Germinal center (tissue), 1 donor: ENCODE results near the gene LRRN1.

Source experiments
- DNase-seq: peaks from one replicate; pipeline ENCODE4 v3.0.0; 2012; ENCODE audit warnings: mixed read lengths, low spot score

The LRRN1 gene

GRCh38 chr3:3799173-3800079, at the start of gene LRRN1:
Gene LRRN1 (plus strand): TSS chr3:3799431. CDS start chr3:3844642, 45,211 bp downstream.
- DNase-seq = peak; percentile 66

GRCh38 chr3:3753416-3753815, 45.8 kb upstream of the LRRN1 start:
- no peak for DNase-seq

- DNase-seq = no peak
These were observed 33.6 kb upstream of the LRRN1 start for GRCh38 chr3:3765661-3766060.

- DNase-seq = no peak
These were observed 33.1 kb upstream of the LRRN1 start for GRCh38 chr3:3766140-3766539.

- DNase-seq = no peak
These were observed 28.1 kb upstream of the LRRN1 start for GRCh38 chr3:3771094-3771493.

- no peak for DNase-seq
These were observed 27.7 kb upstream of the LRRN1 start for GRCh38 chr3:3771567-3771966.

- no peak for DNase-seq
These were observed 26.9 kb upstream of the LRRN1 start for GRCh38 chr3:3772338-3772737.

- DNase-seq = no peak
These were observed 26.3 kb upstream of the LRRN1 start for GRCh38 chr3:3772920-3773319.

GRCh38 chr3:3776607-3777006, 22.6 kb upstream of the LRRN1 start:
- no peak for DNase-seq

GRCh38 chr3:3778216-3778615, 21.0 kb upstream of the LRRN1 start:
- no peak for DNase-seq

- DNase-seq = no peak
These were observed 20.5 kb upstream of the LRRN1 start for GRCh38 chr3:3778641-3779270.

- no peak for DNase-seq
These were observed 16.8 kb upstream of the LRRN1 start for GRCh38 chr3:3782457-3782856.

- no peak for DNase-seq
These were observed 16.0 kb upstream of the LRRN1 start for GRCh38 chr3:3783210-3783609.

- no peak for DNase-seq
These were observed 15.5 kb upstream of the LRRN1 start for GRCh38 chr3:3783696-3784095.

- no peak for DNase-seq
These were observed 6.8 kb upstream of the LRRN1 start for GRCh38 chr3:3792391-3792790.

GRCh38 chr3:3798631-3799113, 559 bp upstream of the LRRN1 start:
- peak; percentile 16 for DNase-seq

- DNase-seq = no peak
These were observed 837 bp downstream of the LRRN1 start for GRCh38 chr3:3800080-3800455.

- no peak for DNase-seq
These were observed 1.7 kb downstream of the LRRN1 start for GRCh38 chr3:3800685-3801493.

GRCh38 chr3:3801494-3801841, 2.2 kb downstream of the LRRN1 start:
- DNase-seq = no peak

GRCh38 chr3:3802046-3802445, 2.8 kb downstream of the LRRN1 start:
- DNase-seq = no peak

GRCh38 chr3:3804560-3804959, 5.3 kb downstream of the LRRN1 start:
- DNase-seq = no peak

- DNase-seq = no peak
These were observed 6.9 kb downstream of the LRRN1 start for GRCh38 chr3:3806092-3806491.

- DNase-seq = no peak
These were observed 7.6 kb downstream of the LRRN1 start for GRCh38 chr3:3806856-3807255.
